Activated CD4-positive, alpha-beta T cell treated with anti-CD3 and anti-CD28 coated beads, Interleukin-2, amount 50 U/mL, for 48 hours (primary cell): ENCODE measurements around the gene FAM72A.
"Not testable (repeated sequence)": the region's sequence is repeated elsewhere in the genome, so short reads cannot be mapped to it uniquely, and the experiment has no call there.

ENCODE experiments used
- DNase-seq, 2 experiments: peaks; one replicate each; pipeline ENCODE4 v3.0.0-alpha.2; 2020

Gene FAM72A

GRCh38 chr1:206215600-206216392 lies 13.2 kb upstream of the FAM72A start:
- DNase-seq = not testable (repeated sequence)

GRCh38 chr1:206210802-206211201 lies 8.2 kb upstream of the FAM72A start:
- DNase-seq = not testable (repeated sequence)

- peak; percentile 8 to 9 for DNase-seq
Observed at GRCh38 chr1:206205569-206205968, 2.9 kb upstream of the FAM72A start.

- DNase-seq = peak; percentile 5 to 7
Observed at GRCh38 chr1:206204871-206205270, 2.2 kb upstream of the FAM72A start.

GRCh38 chr1:206204159-206204511 lies 1.5 kb upstream of the FAM72A start:
- DNase-seq = peak; percentile 3 to 16

- peak; percentile 59 to 66 for DNase-seq
Observed at GRCh38 chr1:206203364-206204158, 922 bp upstream of the FAM72A start, which contains the start of gene SRGAP2. TSS of gene SRGAP2 (plus strand) at chr1:206203541. CDS start at chr1:206205971, 2,430 bp downstream.

- not testable (repeated sequence) for DNase-seq
Observed at GRCh38 chr1:206196748-206197424, 5.8 kb downstream of the FAM72A start.

GRCh38 chr1:206195182-206195581 lies 7.5 kb downstream of the FAM72A start:
- DNase-seq = not testable (repeated sequence)

- DNase-seq = not testable (repeated sequence)
Observed at GRCh38 chr1:206186826-206187225, 15.8 kb downstream of the FAM72A start.

- DNase-seq = not testable (repeated sequence)
Observed at GRCh38 chr1:206185778-206186177, 16.9 kb downstream of the FAM72A start.

GRCh38 chr1:206183788-206184187 lies 18.9 kb downstream of the FAM72A start:
- DNase-seq = not testable (repeated sequence)

GRCh38 chr1:206182368-206183317 lies 20.0 kb downstream of the FAM72A start:
- DNase-seq = not testable (repeated sequence)

- not testable (repeated sequence) for DNase-seq
Observed at GRCh38 chr1:206179666-206180065, 23.0 kb downstream of the FAM72A start.

- DNase-seq = not testable (repeated sequence)
Observed at GRCh38 chr1:206178061-206178989, 24.3 kb downstream of the FAM72A start.

- peak; percentile 7 to 26 for DNase-seq
Observed at GRCh38 chr1:206176114-206176502, 26.5 kb downstream of the FAM72A start.

GRCh38 chr1:206175459-206176113 lies 27.1 kb downstream of the FAM72A start:
- not testable (repeated sequence) for DNase-seq

GRCh38 chr1:206174182-206174868 lies 28.3 kb downstream of the FAM72A start:
- DNase-seq = not testable (repeated sequence)

GRCh38 chr1:206173110-206173719 lies 29.4 kb downstream of the FAM72A start:
- not testable (repeated sequence) for DNase-seq

- not testable (repeated sequence) for DNase-seq
Observed at GRCh38 chr1:206169794-206170193, 32.8 kb downstream of the FAM72A start.
